H1 (cell line): ENCODE measurements around the gene DPY19L2. TPM values are rescaled to one million over a fixed set of nuclear protein-coding genes. Genes with fewer than 3 reads are reported as not detected.

Experiments
- TAF7 ChIP-seq: optimal IDR thresholded peaks from 2 replicates; pipeline ENCODE3; 2011; ENCODE audit warnings: low read depth, mild to moderate bottlenecking, inconsistent platforms, low read length, moderate library complexity, borderline replicate concordance
- polyA plus RNA-seq, 7 experiments: library from polyadenylated mRNA; depleted of rRNA in 3 of 7; stranded (reverse) in 5 of 7; unstranded in 2 of 7; fragments of >200 nt in 5 of 7; fragments of 200-250 nt in 2 of 7; gene quantifications; 1 replicate in 5 of 7; 2 replicates in 1 of 7; 4 replicates in 1 of 7; pipeline versions ENCODE4 v1.2.1 to v1.2.3, GENCODE V29; 2011 to 2013; ENCODE audit warnings: missing spikeins in 2 of 7, mixed read lengths in 2 of 7
- total RNA-seq: library from RNA; stranded (reverse); fragmentation: NEBNext Ultra II Directional; extraction: Animal tissue kit (Norgen Biotek cat#: 25700); gene quantifications from 2 replicates; pipeline ENCODE4 v1.2.1, GENCODE V29; 2021
- TF ChIP-seq, protein P1 (sequence below): fragments of 300-600 bp; sonication (generic); IDR thresholded peaks from 2 replicates; pipeline ENCODE4 v1.7.1; 2012; ENCODE audit warnings: low read length, moderate library complexity, mild to moderate bottlenecking, inconsistent platforms; ENCODE audit not compliant: insufficient replicate concordance
- TF ChIP-seq, protein P2 (sequence below): IDR thresholded peaks from 2 replicates; pipeline ENCODE4 v1.6.1; 2012; ENCODE audit warnings: inconsistent platforms

DPY19L2 gene
- total and polyA plus RNA-seq, 2 of the 8 experiments (the other 6 are each of a cell fraction or from before 2014, with no cell fraction given): 2.2 to 3.3 TPM

DNA sequence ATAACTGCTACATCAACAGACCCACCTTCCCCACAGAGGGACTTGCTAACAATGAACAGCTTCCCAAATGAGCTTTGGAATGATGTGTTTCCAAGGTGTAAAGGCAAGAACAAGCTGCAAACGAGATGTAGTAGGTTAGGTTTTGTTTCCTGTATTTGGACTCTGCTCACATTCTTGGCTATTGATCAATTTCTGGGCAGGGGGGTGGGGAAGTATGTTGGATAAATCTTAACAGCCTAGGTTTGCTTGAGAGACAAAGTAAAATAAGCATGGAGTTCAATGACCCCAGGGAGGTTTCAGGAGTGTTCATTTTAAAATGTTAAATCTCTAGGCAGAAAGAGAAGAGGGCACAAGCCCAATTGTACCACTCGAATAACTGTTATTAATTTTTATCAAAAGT, 146.6 kb downstream of the DPY19L2 start (continued):
- TF ChIP-seq, protein P1, sequence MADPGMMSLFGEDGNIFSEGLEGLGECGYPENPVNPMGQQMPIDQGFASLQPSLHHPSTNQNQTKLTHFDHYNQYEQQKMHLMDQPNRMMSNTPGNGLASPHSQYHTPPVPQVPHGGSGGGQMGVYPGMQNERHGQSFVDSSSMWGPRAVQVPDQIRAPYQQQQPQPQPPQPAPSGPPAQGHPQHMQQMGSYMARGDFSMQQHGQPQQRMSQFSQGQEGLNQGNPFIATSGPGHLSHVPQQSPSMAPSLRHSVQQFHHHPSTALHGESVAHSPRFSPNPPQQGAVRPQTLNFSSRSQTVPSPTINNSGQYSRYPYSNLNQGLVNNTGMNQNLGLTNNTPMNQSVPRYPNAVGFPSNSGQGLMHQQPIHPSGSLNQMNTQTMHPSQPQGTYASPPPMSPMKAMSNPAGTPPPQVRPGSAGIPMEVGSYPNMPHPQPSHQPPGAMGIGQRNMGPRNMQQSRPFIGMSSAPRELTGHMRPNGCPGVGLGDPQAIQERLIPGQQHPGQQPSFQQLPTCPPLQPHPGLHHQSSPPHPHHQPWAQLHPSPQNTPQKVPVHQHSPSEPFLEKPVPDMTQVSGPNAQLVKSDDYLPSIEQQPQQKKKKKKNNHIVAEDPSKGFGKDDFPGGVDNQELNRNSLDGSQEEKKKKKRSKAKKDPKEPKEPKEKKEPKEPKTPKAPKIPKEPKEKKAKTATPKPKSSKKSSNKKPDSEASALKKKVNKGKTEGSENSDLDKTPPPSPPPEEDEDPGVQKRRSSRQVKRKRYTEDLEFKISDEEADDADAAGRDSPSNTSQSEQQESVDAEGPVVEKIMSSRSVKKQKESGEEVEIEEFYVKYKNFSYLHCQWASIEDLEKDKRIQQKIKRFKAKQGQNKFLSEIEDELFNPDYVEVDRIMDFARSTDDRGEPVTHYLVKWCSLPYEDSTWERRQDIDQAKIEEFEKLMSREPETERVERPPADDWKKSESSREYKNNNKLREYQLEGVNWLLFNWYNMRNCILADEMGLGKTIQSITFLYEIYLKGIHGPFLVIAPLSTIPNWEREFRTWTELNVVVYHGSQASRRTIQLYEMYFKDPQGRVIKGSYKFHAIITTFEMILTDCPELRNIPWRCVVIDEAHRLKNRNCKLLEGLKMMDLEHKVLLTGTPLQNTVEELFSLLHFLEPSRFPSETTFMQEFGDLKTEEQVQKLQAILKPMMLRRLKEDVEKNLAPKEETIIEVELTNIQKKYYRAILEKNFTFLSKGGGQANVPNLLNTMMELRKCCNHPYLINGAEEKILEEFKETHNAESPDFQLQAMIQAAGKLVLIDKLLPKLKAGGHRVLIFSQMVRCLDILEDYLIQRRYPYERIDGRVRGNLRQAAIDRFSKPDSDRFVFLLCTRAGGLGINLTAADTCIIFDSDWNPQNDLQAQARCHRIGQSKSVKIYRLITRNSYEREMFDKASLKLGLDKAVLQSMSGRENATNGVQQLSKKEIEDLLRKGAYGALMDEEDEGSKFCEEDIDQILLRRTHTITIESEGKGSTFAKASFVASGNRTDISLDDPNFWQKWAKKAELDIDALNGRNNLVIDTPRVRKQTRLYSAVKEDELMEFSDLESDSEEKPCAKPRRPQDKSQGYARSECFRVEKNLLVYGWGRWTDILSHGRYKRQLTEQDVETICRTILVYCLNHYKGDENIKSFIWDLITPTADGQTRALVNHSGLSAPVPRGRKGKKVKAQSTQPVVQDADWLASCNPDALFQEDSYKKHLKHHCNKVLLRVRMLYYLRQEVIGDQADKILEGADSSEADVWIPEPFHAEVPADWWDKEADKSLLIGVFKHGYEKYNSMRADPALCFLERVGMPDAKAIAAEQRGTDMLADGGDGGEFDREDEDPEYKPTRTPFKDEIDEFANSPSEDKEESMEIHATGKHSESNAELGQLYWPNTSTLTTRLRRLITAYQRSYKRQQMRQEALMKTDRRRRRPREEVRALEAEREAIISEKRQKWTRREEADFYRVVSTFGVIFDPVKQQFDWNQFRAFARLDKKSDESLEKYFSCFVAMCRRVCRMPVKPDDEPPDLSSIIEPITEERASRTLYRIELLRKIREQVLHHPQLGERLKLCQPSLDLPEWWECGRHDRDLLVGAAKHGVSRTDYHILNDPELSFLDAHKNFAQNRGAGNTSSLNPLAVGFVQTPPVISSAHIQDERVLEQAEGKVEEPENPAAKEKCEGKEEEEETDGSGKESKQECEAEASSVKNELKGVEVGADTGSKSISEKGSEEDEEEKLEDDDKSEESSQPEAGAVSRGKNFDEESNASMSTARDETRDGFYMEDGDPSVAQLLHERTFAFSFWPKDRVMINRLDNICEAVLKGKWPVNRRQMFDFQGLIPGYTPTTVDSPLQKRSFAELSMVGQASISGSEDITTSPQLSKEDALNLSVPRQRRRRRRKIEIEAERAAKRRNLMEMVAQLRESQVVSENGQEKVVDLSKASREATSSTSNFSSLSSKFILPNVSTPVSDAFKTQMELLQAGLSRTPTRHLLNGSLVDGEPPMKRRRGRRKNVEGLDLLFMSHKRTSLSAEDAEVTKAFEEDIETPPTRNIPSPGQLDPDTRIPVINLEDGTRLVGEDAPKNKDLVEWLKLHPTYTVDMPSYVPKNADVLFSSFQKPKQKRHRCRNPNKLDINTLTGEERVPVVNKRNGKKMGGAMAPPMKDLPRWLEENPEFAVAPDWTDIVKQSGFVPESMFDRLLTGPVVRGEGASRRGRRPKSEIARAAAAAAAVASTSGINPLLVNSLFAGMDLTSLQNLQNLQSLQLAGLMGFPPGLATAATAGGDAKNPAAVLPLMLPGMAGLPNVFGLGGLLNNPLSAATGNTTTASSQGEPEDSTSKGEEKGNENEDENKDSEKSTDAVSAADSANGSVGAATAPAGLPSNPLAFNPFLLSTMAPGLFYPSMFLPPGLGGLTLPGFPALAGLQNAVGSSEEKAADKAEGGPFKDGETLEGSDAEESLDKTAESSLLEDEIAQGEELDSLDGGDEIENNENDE: no peak
- no peak for TF ChIP-seq TAF7
- TF ChIP-seq, protein P2, sequence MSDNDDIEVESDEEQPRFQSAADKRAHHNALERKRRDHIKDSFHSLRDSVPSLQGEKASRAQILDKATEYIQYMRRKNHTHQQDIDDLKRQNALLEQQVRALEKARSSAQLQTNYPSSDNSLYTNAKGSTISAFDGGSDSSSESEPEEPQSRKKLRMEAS: no peak
